Measurements from ENCODE around the gene ADORA1. TPM values are rescaled to one million over a fixed set of nuclear protein-coding genes. Genes with fewer than 3 reads are reported as not detected.

ADORA1 gene
- total RNA-seq, 1 experiment from 2014 or later = 0.58 TPM

GRCh38 chr1:203121186-203122015 is 6.1 kb upstream of the ADORA1 start:
- no peak for DNase-seq (ENCODE audit: low spot score)

- no peak for DNase-seq (ENCODE audit: low spot score)
Observed at GRCh38 chr1:203122159-203122558, 5.4 kb upstream of the ADORA1 start.

- no peak for DNase-seq (ENCODE audit: low spot score)
Observed at GRCh38 chr1:203124011-203124410, 3.5 kb upstream of the ADORA1 start.

- no peak for DNase-seq (ENCODE audit: low spot score)
Observed at GRCh38 chr1:203124546-203125317, 2.8 kb upstream of the ADORA1 start.

GRCh38 chr1:203126151-203126865 is 1.2 kb upstream of the ADORA1 start:
- no peak for DNase-seq (ENCODE audit: low spot score)

- no peak for DNase-seq (ENCODE audit: low spot score)
Observed at GRCh38 chr1:203126866-203127665, 460 bp upstream of the ADORA1 start.

GRCh38 chr1:203128431-203128715 is 847 bp downstream of the ADORA1 start:
- DNase-seq (ENCODE audit: low spot score) = no peak

- DNase-seq (ENCODE audit: low spot score) = no peak
Observed at GRCh38 chr1:203128716-203129500, 1.4 kb downstream of the ADORA1 start.

- DNase-seq (ENCODE audit: low spot score) = no peak
Observed at GRCh38 chr1:203129501-203130231, 2.1 kb downstream of the ADORA1 start.

GRCh38 chr1:203130358-203130985 is 2.9 kb downstream of the ADORA1 start:
- no peak for DNase-seq (ENCODE audit: low spot score)

- no peak for DNase-seq (ENCODE audit: low spot score)
Observed at GRCh38 chr1:203131548-203132200, 4.1 kb downstream of the ADORA1 start.

- no peak for DNase-seq (ENCODE audit: low spot score)
Observed at GRCh38 chr1:203133970-203134725, 6.6 kb downstream of the ADORA1 start.

- DNase-seq (ENCODE audit: low spot score) = no peak
Observed at GRCh38 chr1:203135636-203136305, 8.2 kb downstream of the ADORA1 start.

- no peak for DNase-seq (ENCODE audit: low spot score)
Observed at GRCh38 chr1:203136409-203137042, 9.0 kb downstream of the ADORA1 start.

- no peak for DNase-seq (ENCODE audit: low spot score)
Observed at GRCh38 chr1:203137324-203137723, 9.8 kb downstream of the ADORA1 start.

GRCh38 chr1:203138066-203138465 is 10.5 kb downstream of the ADORA1 start:
- no peak for DNase-seq (ENCODE audit: low spot score)

GRCh38 chr1:203139976-203140475 is 12.5 kb downstream of the ADORA1 start:
- DNase-seq (ENCODE audit: low spot score) = no peak

All from H4 (cell line).